Peyer's patch (tissue), 4 donors: ENCODE results near the gene LIMK1.

ENCODE experiments used
- CTCF ChIP-seq, 6 experiments: fragments of 450-650 bp in 4 of 6; fragments of 200-600 bp in 2 of 6; sonication (generic) in 1 of 6; IDR thresholded peaks; one replicate each; pipeline ENCODE4 v1.5.1; 2017 to 2019; ENCODE audit warnings: antibody characterized with exemption in 6 of 6, mild to moderate bottlenecking in 3 of 6, moderate library complexity in 1 of 6
- POLR2A ChIP-seq, 2 donors: fragments of 450-650 bp; IDR thresholded peaks; one replicate each; pipeline ENCODE4 v1.5.1; 2017; ENCODE audit warnings: antibody characterized with exemption in 2 of 2, mild to moderate bottlenecking in 2 of 2, moderate library complexity in 2 of 2

- TF ChIP-seq POLR2A (IDR thresholded peaks at IDR 0.05) (no peak), CTCF (IDR thresholded peaks at IDR 0.05) (no peak)
Measured at GRCh38 chr7:74042746-74043522, 40.7 kb upstream of the LIMK1 start.
